Activated CD4-positive, alpha-beta T cell treated with anti-CD3 and anti-CD28 coated beads, Interleukin-2, Interleukin-4, amounts not matched to agents 100 ng/mL and 50 ng/mL, durations not matched to agents 16 hours and 8 hours (primary cell): ENCODE results near the gene ESF1.
"Not testable (repeated sequence)": the region's sequence is repeated elsewhere in the genome, so short reads cannot be mapped to it uniquely, and the experiment has no call there.

Source experiments
- DNase-seq: peaks from one replicate; pipeline ENCODE4 v3.0.0-alpha.2; 2020; ENCODE audit warnings: low spot score

Gene ESF1

GRCh38 chr20:13739731-13740649 lies 44.7 kb downstream of the ESF1 start:
- no peak for DNase-seq

DNA sequence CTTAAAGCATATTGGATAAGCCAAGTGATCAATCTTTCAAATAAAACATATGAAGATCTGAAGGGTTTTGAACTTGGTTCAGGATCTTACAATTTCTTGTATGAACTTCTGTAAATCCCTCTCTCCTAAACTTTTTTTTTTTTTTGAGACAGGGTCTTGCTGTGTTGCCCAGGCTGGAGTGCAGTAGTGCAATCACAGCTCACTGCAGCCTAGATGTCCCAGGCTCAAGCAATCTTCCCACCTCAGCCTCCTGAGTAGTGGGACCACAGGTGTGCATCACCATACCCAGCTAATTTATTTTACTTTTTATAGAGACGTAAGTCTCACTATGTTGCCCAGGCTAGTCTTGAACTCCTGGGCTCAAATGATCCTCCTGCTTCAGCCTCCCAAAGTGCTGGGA lies 46.5 kb downstream of the ESF1 start:
- DNase-seq = not testable (repeated sequence)

GRCh38 chr20:13736436-13737191 lies 48.1 kb downstream of the ESF1 start:
- no peak for DNase-seq

- no peak for DNase-seq
Measured at GRCh38 chr20:13735826-13736225, 48.9 kb downstream of the ESF1 start.

DNA sequence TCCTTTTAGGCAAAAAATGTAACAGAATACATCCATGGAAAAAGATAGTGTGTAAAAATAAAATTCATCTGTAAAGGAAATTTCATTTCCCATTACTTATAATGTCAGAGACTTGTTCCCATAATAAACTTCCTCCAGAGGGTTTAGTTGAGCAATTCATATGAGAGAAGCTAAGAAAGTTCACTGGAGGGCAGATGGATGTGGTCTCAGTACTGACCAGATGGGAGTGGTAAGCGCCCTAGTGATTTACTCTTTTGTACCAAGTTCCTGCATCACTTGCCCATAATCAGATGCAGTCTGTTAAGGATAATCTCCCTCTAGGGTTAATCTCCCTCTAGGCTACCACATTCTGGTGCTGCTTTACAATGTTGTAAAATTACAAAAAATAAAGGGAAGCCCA lies 61.7 kb downstream of the ESF1 start:
- no peak for DNase-seq

DNA sequence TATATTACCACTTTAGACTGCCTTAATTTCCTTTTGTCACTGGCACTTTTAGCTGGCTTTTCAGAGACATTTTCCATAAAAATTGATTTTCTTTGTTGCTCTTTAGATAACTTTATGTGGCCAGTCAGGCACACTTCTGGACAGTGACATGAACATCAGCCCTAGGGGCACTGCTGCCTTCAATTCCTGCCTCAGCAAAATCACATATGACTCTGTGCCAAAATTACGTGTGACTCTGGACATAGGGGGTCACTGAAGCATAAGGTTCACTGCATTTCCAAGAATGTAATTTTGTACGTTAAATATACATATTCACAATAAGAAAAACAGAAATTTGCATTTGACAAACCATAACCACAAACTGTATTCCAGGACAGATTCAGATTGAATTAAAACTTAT lies 66.5 kb downstream of the ESF1 start:
- no peak for DNase-seq

DNA sequence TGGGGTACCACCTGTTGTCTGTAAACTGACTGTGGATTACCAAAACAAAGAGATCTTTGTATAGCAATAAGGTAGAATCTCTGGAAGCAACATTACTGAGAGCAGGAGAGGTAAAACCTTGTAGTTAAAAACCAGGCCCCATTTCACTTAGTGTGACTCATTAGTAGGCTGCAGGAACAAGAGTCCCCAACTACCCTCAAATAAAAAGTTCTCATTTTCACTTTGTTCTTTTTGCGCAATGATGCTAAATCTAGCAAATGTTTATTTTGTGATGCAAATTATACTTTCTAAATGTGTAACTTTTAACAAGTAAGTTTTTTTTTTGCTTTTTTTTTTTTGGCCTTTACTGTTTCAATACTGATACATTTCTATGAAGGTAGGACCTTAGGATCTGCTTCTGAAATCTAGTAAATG lies 67.1 kb downstream of the ESF1 start:
- peak; percentile 32 for DNase-seq

GRCh38 chr20:13715171-13715570 lies 69.5 kb downstream of the ESF1 start:
- DNase-seq = no peak

DNA sequence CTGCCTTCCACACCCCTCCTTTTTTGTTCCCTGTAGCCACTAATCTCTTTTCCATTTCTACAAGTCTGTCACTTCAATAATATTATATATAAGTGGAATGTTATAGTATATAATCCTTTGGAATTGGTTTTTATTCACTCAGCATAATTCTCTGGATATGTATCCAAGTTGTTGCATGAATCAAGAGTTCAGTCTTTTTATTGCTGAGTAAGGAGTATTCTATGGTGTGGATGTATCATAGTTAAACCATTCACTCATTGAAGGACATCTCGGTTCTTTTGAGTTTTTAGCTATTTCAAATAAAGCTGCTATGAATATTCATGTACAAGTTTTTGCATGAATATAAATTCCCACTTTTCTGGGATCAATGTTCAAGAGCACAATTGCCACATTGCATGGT lies 76.5 kb downstream of the ESF1 start:
- no peak for DNase-seq

GRCh38 chr20:13703265-13703664 lies 81.5 kb downstream of the ESF1 start:
- DNase-seq = no peak

DNA sequence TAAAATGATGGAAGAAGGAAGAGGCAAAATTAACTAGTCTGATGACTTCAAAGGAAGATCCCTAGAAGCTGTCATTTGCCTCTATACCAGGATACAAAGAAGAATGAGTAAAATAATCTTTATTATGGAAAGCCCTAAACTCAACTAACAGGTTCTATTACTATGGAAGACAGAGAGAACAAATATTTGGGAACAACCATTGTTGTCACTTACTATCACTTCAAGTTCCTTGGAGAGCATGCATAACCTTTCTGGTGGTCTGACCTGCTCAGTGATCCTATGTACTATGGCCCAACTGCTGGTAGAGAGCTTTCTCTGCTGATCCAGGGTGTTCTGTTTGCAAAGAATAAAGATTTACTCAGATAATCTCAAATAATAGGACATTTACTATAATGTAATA lies 83.2 kb downstream of the ESF1 start:
- DNase-seq = no peak

DNA sequence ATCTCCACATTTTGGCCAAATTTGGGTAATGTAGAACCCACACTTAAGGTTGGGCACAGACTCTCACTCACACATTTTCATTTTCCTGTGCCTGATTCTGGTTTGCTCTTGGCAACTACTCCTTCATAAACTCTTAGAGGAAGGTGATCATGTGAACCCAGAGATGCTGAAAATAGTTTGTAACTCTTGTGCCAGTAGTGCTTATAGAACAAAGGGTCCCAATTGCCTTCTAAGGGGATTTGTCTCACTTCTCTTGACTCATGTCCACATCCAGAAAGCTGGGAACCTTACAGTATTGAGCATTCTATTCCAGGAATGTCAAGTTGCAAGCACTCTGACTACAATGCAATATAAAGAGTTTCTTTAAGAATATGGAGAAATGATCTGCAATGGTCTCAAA lies 84.0 kb downstream of the ESF1 start:
- DNase-seq = no peak

- no peak for DNase-seq
Measured at GRCh38 chr20:13694420-13695150, 90.1 kb downstream of the ESF1 start.

- DNase-seq = no peak
Measured at GRCh38 chr20:13692802-13693736, 91.7 kb downstream of the ESF1 start.

GRCh38 chr20:13690943-13691342 lies 93.8 kb downstream of the ESF1 start:
- DNase-seq = no peak

DNA sequence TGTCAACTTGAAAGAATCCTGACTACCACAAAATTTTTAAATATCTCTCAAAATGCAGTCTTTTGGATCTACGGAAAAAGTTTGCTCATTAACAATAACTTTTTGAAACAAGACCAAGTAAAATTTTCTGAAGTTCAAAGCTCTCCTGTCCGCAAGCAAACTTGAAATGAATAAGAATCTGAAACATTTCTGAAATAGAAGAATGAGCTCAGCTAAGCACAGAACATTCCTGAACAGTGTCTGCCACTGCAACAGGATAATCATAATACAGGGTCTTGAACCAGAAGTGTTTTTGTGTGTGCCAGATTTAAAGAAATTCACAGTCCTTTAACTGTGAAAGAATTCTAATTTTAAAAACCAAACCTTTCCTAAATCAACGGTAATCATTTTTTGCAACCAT lies 96.9 kb downstream of the ESF1 start:
- DNase-seq = no peak

DNA sequence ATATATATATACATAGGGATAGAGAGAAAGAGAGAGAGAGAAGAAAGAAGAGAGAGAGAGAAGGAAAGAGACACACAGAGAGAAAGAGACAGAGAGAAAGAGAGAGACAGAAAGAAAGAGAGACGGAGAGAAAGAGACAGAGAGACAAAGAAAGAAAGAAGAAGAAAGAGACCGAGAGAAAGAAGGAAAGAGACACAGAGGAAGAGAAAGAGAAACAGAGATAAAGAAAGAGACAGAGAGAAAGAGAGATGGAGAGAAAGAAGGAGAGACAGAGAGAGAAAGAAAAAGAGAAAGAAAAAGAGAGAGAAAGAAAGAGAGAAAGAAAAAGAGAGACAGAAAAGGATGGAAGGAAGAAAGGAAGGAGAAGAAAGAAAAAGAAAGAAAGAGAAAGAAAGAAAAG lies 99.1 kb downstream of the ESF1 start:
- DNase-seq = no peak

DNA sequence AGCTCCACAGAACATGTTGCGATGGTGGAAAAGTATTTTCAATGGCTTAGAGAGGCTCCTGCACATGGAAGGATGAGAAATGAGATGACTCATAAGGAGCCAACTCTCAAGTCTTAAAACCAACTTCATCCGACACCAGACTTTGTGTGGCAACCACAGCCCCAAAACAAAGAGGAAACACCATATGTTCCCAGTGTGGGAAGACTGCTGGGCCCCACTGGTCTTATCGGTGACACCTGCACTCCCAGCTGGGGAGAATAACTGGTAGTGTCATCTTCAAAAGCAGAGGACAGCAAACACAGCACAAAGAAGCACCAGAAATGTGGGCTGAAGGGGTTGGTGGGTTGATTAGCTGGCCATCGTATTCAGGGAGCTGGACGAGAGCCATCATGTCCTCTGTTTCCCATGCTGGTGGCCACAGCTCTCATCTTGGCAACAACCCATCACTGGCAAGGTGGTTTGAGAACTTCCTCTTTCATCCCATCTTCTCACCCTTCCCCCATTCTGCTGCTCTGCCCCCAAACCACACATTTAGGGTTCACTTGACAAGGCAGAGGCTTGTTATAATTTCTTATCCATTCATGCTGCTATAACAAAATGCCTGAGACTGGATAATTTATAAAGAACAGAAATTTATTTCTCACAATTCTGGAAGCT lies 100.0 kb downstream of the ESF1 start:
- DNase-seq = peak; percentile 8

DNA sequence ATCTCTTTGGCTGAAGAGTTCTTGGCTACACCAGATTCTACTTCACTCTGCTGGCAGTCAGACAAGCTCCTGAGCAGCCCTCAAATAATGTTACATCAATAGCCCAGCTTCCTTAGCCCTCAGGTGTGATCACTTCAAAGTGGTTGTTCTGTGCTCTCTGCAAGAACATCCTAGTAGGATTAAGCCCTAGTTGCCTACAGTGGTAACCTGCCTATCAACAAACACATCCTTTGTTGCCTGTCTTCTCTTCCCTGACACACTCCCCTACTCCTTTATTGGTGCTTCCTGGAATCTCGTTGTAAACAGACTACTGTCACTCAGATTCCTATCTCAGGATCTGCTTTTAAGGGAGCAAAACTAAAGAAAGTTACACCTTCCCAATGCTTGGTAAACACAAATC lies 100.9 kb downstream of the ESF1 start:
- DNase-seq = no peak

GRCh38 chr20:13681248-13682125 lies 103.2 kb downstream of the ESF1 start:
- peak; percentile 53 for DNase-seq
